NCI-H1694 (cell line): ENCODE measurements around the gene CCDC170.

ENCODE experiments used
- DNase-seq: peaks from one replicate; lab custom pipeline; 2025; lab: John Stamatoyannopoulos, UW

CCDC170 gene

GRCh38 chr6:151656392-151656791 lies 162.6 kb downstream of the CCDC170 start:
- DNase-seq = no peak

- DNase-seq = no peak
Measured at GRCh38 chr6:151658091-151658490, 164.3 kb downstream of the CCDC170 start.

GRCh38 chr6:151659212-151659611 lies 165.4 kb downstream of the CCDC170 start:
- DNase-seq = no peak

GRCh38 chr6:151661509-151661908 lies 167.7 kb downstream of the CCDC170 start:
- no peak for DNase-seq

- no peak for DNase-seq
Measured at GRCh38 chr6:151661928-151662327, 168.1 kb downstream of the CCDC170 start.

GRCh38 chr6:151663559-151663958 lies 169.7 kb downstream of the CCDC170 start:
- no peak for DNase-seq

- DNase-seq = no peak
Measured at GRCh38 chr6:151664390-151664789, 170.6 kb downstream of the CCDC170 start.

- DNase-seq = no peak
Measured at GRCh38 chr6:151665329-151665728, 171.5 kb downstream of the CCDC170 start.

- no peak for DNase-seq
Measured at GRCh38 chr6:151666526-151666925, 172.7 kb downstream of the CCDC170 start.

GRCh38 chr6:151669208-151669560 lies 175.4 kb downstream of the CCDC170 start:
- no peak for DNase-seq

- no peak for DNase-seq
Measured at GRCh38 chr6:151670116-151670515, 176.3 kb downstream of the CCDC170 start.
